ENCODE results near the gene ARF1.

The ARF1 gene

GRCh38 chr1:228070173-228070572 is 12.3 kb upstream of the ARF1 start:
- peaks cover 41% of the 10 kb centered on the region for H3K27me3 ChIP-seq (ENCODE audit: insufficient read depth, low read length)
- H3K4me1 ChIP-seq (ENCODE audit: insufficient read depth, low read length) = peaks cover 12% of the 10 kb centered on the region
- H3K9me3 ChIP-seq (ENCODE audit: low read length) = no peaks in the 10 kb centered on the region
- no peak overlapping the region for H2AFZ ChIP-seq (ENCODE audit: low read depth, low read length)
- H3K4me3 ChIP-seq (ENCODE audit: low read length) = no peak overlapping the region
- H3K36me3 ChIP-seq (ENCODE audit: insufficient read depth, low read length) = no peaks in the 10 kb centered on the region

DNA sequence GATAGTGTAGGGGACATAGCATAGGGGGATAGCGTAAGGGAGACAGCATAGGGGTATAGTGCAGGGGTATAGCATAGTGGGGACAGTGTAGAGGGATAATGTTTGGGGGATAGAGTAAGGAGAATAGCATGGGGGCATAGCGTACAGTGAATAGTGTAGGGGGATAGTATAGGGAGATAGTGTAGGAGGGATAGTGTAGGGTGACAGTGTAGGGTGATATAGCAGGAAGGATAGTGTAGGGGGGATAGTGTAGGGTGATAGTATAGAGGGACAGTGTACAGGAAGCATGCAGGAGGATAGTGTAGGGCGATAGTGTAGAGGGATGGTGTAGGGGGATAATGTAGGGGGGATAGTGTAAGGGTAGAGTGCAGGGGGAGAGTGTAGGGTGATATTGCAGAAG is 11.7 kb upstream of the ARF1 start:
- Histone ChIP-seq H3K36me3 (ENCODE audit: insufficient read depth, low read length) (no peaks in the 10 kb centered on the region), H3K27me3 (ENCODE audit: insufficient read depth, low read length) (peaks cover 35% of the 10 kb centered on the region)

GRCh38 chr1:228071839-228072657 is 10.5 kb upstream of the ARF1 start:
- peaks cover 28% of the 10 kb centered on the region for H3K27me3 ChIP-seq (ENCODE audit: insufficient read depth, low read length)
- H3K9me3 ChIP-seq (ENCODE audit: low read length) = no peaks in the 10 kb centered on the region
- no peak overlapping the region for H2AFZ ChIP-seq (ENCODE audit: low read depth, low read length)
- H3K36me3 ChIP-seq (ENCODE audit: insufficient read depth, low read length) = no peaks in the 10 kb centered on the region
- peaks cover 12% of the 10 kb centered on the region for H3K4me1 ChIP-seq (ENCODE audit: insufficient read depth, low read length)
- H3K4me3 ChIP-seq (ENCODE audit: low read length) = no peak overlapping the region

More for the DNA sequence above, 11.7 kb upstream of the ARF1 start:
- no peaks in the 10 kb centered on the region for H3K9me3 ChIP-seq (ENCODE audit: low read length)
- H2AFZ ChIP-seq (ENCODE audit: low read depth, low read length) = no peak overlapping the region
- H3K4me3 ChIP-seq (ENCODE audit: low read length) = no peak overlapping the region
- H3K4me1 ChIP-seq (ENCODE audit: insufficient read depth, low read length) = peaks cover 12% of the 10 kb centered on the region

DNA sequence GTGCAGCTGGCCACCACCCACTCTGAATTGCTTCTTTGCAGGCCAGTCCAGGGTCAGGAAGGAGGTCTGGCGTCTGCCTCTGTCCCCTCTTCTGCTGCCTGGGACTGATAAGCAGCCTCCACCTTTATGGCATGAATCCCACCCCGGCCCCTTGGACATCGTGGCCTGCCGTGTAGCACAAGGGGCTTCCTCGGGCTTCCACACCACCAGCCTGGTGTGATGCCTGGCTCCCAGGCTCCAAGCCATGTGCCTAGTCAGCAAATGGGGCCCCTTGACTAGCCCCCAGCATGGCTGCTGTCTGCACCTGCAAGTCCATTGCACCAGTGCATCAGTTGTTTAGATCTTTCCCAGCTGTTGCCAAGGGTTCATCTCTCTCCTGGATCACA is 9.9 kb upstream of the ARF1 start:
- Histone ChIP-seq H3K4me3 (ENCODE audit: low read length) (no peak overlapping the region), H3K36me3 (ENCODE audit: insufficient read depth, low read length) (no peaks in the 10 kb centered on the region), H3K4me1 (ENCODE audit: insufficient read depth, low read length) (peaks cover 12% of the 10 kb centered on the region), H2AFZ (ENCODE audit: low read depth, low read length) (no peak overlapping the region), H3K9me3 (ENCODE audit: low read length) (no peaks in the 10 kb centered on the region), H3K27me3 (ENCODE audit: insufficient read depth, low read length) (peaks cover 23% of the 10 kb centered on the region)

GRCh38 chr1:228073061-228073856 is 9.2 kb upstream of the ARF1 start:
- Histone ChIP-seq H3K36me3 (ENCODE audit: insufficient read depth, low read length) (no peaks in the 10 kb centered on the region), H3K27me3 (ENCODE audit: insufficient read depth, low read length) (peaks cover 20% of the 10 kb centered on the region), H3K4me3 (ENCODE audit: low read length) (no peak overlapping the region), H3K9me3 (ENCODE audit: low read length) (no peaks in the 10 kb centered on the region), H3K4me1 (ENCODE audit: insufficient read depth, low read length) (peaks cover 12% of the 10 kb centered on the region), H2AFZ (ENCODE audit: low read depth, low read length) (no peak overlapping the region)

DNA sequence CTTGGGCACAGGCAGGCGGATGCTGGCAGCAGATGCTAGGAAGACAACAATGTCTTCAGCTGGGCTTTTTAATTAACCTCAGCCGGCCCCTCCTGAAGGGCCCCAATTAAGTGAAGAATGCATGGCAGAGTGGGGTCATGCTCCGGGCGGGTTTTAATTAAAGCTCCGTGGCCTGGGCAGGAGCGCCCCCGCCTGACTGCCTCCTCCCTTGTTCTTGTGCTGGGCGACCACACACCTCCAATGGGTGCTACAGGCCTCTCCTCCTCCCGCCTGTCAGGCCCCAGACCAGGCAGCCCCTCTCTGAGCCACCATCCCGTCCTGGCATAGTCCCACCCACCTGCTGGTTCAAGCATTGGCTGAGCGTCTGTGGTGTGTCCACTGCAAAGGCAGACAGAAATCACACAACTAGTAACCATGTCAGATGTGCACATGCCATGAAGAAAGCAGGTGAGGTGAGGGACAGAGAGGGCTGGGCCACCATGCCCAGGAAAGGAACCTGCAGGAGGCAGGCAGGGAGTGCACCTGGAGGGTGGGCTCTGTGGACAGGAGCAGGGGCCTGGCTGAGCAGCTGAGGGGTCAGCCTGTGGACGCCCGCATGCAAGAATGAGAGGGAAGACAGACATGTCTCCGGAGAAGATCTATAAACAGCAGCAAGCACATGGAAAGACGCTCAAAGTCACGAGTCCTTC is 8.5 kb upstream of the ARF1 start:
- no peaks in the 10 kb centered on the region for H3K9me3 ChIP-seq (ENCODE audit: low read length)
- H3K36me3 ChIP-seq (ENCODE audit: insufficient read depth, low read length) = no peaks in the 10 kb centered on the region
- H3K4me1 ChIP-seq (ENCODE audit: insufficient read depth, low read length) = peaks cover 12% of the 10 kb centered on the region
- H3K4me3 ChIP-seq (ENCODE audit: low read length) = no peak overlapping the region
- H3K27me3 ChIP-seq (ENCODE audit: insufficient read depth, low read length) = peaks cover 16% of the 10 kb centered on the region
- no peak overlapping the region for H2AFZ ChIP-seq (ENCODE audit: low read depth, low read length)

- H3K4me3 ChIP-seq (ENCODE audit: low read length) = no peak overlapping the region
- H2AFZ ChIP-seq (ENCODE audit: low read depth, low read length) = no peak overlapping the region
- H3K27me3 ChIP-seq (ENCODE audit: insufficient read depth, low read length) = peaks cover 8% of the 10 kb centered on the region
- H3K36me3 ChIP-seq (ENCODE audit: insufficient read depth, low read length) = no peaks in the 10 kb centered on the region
- H3K4me1 ChIP-seq (ENCODE audit: insufficient read depth, low read length) = peaks cover 12% of the 10 kb centered on the region
- no peaks in the 10 kb centered on the region for H3K9me3 ChIP-seq (ENCODE audit: low read length)
Observed at GRCh38 chr1:228074954-228075730, 7.4 kb upstream of the ARF1 start.

DNA sequence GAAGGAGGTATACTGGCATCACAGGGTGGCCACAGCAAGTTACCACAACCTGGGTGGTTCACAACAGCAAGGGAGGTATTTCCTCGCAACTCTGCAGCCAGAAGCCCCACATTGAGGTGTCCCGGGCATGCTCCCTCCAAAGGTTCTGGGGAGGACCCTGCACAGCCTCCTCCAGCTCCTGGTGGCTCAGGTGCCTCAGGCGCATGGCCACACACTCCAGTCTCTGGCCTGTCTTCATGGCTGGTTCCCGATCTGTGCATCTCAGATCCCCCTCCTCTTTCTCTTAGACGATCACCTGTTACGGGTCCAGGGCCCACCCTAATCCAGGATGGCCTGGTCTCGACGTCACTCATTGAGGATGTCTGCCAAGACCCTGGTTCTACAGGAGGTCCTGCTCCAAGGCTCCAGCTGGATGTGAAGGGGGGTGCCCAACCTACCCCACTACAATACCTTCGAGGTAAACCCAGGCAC is 6.7 kb upstream of the ARF1 start:
- Histone ChIP-seq H3K36me3 (ENCODE audit: insufficient read depth, low read length) (no peaks in the 10 kb centered on the region), H3K9me3 (ENCODE audit: low read length) (no peaks in the 10 kb centered on the region), H3K4me1 (ENCODE audit: insufficient read depth, low read length) (peaks cover 12% of the 10 kb centered on the region), H3K27me3 (ENCODE audit: insufficient read depth, low read length) (peaks cover under 1% of the 10 kb centered on the region), H2AFZ (ENCODE audit: low read depth, low read length) (no peak overlapping the region), H3K4me3 (ENCODE audit: low read length) (no peak overlapping the region)

GRCh38 chr1:228076796-228077430 is 5.6 kb upstream of the ARF1 start:
- Histone ChIP-seq H3K4me3 (ENCODE audit: low read length) (no peak overlapping the region), H3K36me3 (ENCODE audit: insufficient read depth, low read length) (no peaks in the 10 kb centered on the region), H2AFZ (ENCODE audit: low read depth, low read length) (no peak overlapping the region), H3K4me1 (ENCODE audit: insufficient read depth, low read length) (peaks cover 19% of the 10 kb centered on the region), H3K9me3 (ENCODE audit: low read length) (no peaks in the 10 kb centered on the region), H3K27me3 (ENCODE audit: insufficient read depth, low read length) (no peaks in the 10 kb centered on the region)

- Histone ChIP-seq H3K9me3 (ENCODE audit: low read length) (no peaks in the 10 kb centered on the region), H3K4me1 (ENCODE audit: insufficient read depth, low read length) (peaks cover 19% of the 10 kb centered on the region)
Observed at GRCh38 chr1:228077565-228078330, 4.8 kb upstream of the ARF1 start.

GRCh38 chr1:228079013-228079412 is 3.5 kb upstream of the ARF1 start:
- H3K9me3 ChIP-seq (ENCODE audit: low read length) = no peaks in the 10 kb centered on the region
- H3K4me3 ChIP-seq (ENCODE audit: low read length) = no peak overlapping the region
- no peak overlapping the region for H2AFZ ChIP-seq (ENCODE audit: low read depth, low read length)
- H3K4me1 ChIP-seq (ENCODE audit: insufficient read depth, low read length) = peaks cover 12% of the 10 kb centered on the region
- no peaks in the 10 kb centered on the region for H3K36me3 ChIP-seq (ENCODE audit: insufficient read depth, low read length)
- no peaks in the 10 kb centered on the region for H3K27me3 ChIP-seq (ENCODE audit: insufficient read depth, low read length)

More at GRCh38 chr1:228077565-228078330, 4.8 kb upstream of the ARF1 start:
- Histone ChIP-seq H2AFZ (ENCODE audit: low read depth, low read length) (no peak overlapping the region), H3K36me3 (ENCODE audit: insufficient read depth, low read length) (no peaks in the 10 kb centered on the region), H3K27me3 (ENCODE audit: insufficient read depth, low read length) (no peaks in the 10 kb centered on the region), H3K4me3 (ENCODE audit: low read length) (no peak overlapping the region)

Measured in neuron (in vitro differentiated cells).